ENCODE measurements around the gene PDGFC. TPM values are rescaled to one million over a fixed set of nuclear protein-coding genes. Genes with fewer than 3 reads are reported as not detected.

PDGFC gene
- total RNA-seq, 1 experiment from 2014 or later = 9.8 TPM

GRCh38 chr4:156830351-156830750 lies 141.2 kb downstream of the PDGFC start:
- no TSS peak for BruUV-seq (replicated peaks)
- no peaks in the 10 kb centered on the region; the same call in 1 of the 2 replicates for H4K20me1 ChIP-seq (ENCODE audit: insufficient read depth)
- CTCF ChIA-PET = no interaction called here
- H3K79me2 ChIP-seq (ENCODE audit: insufficient read depth, low read length) = no peaks in the 10 kb centered on the region
- RAD21 ChIA-PET (ENCODE audit: low non-redundant PET in 1 of 2, low total read pairs in 2 of 2, uncharacterized antibody in 2 of 2, unreplicated experiment in 2 of 2) = no interaction called here
- TF ChIP-seq CEBPB (IDR thresholded peaks at IDR 0.05; ENCODE audit: low read depth) = no peak
- TF ChIP-seq CTCF (IDR thresholded peaks at IDR 0.05 in 2 of 3, conservative IDR thresholded peaks at IDR 0.05 in 1 of 3; ENCODE audit: borderline replicate concordance in 1 of 3, insufficient read depth in 1 of 3, low read depth in 2 of 3, low read length in 2 of 3) = no peak
- no peak for TF ChIP-seq JUND (IDR thresholded peaks at IDR 0.05)
- no peak for TF ChIP-seq YY1 (IDR thresholded peaks at IDR 0.05; ENCODE audit: extremely low read depth, insufficient replicate concordance, low read depth, low read length)
- TF ChIP-seq POLR2A (IDR thresholded peaks at IDR 0.05; ENCODE audit: borderline replicate concordance, extremely low read depth, insufficient read depth, insufficient read length) = no peak
- TF ChIP-seq REST (IDR thresholded peaks at IDR 0.05; ENCODE audit: low read depth) = no peak
- no peak for TF ChIP-seq SP1 (IDR thresholded peaks at IDR 0.05; ENCODE audit: low read depth)
- no peak for TF ChIP-seq MAX (IDR thresholded peaks at IDR 0.05)
- TF ChIP-seq ZFX (IDR thresholded peaks at IDR 0.05) = no peak
- no peak for TF ChIP-seq ELF1 (IDR thresholded peaks at IDR 0.05; ENCODE audit: borderline replicate concordance, low read depth)
- H3K27me3 ChIP-seq (ENCODE audit: insufficient read depth, low read length) = no peaks in the 10 kb centered on the region
- no peak overlapping the region for H3K9ac ChIP-seq (ENCODE audit: low read length)
- DNase-seq (ENCODE audit: low read depth, low spot score) (no peak), ATAC-seq (no peak)
- no peaks in the 10 kb centered on the region for H3K9me3 ChIP-seq (ENCODE audit: control insufficient read depth in 1 of 2, insufficient read depth in 1 of 2, low read depth in 1 of 2, low read length in 2 of 2)
- H3K36me3 ChIP-seq (ENCODE audit: control insufficient read depth in 1 of 2, insufficient read depth in 2 of 2, low read length in 2 of 2) = no peaks in the 10 kb centered on the region
- no peak overlapping the region for H2AFZ ChIP-seq (ENCODE audit: low read depth, low read length, poor library complexity, severe bottlenecking)
- no peaks in the 10 kb centered on the region for H3K4me1 ChIP-seq (ENCODE audit: control insufficient read depth in 1 of 2, insufficient read depth in 2 of 2, low read length in 2 of 2)
- H3K4me3 ChIP-seq (replicated peaks in 1 of 2; ENCODE audit: low read depth in 1 of 2, low read length in 2 of 2) = no peak overlapping the region
- H3K4me2 ChIP-seq (ENCODE audit: low read length) = no peak overlapping the region
- no peak overlapping the region for H3K27ac ChIP-seq (ENCODE audit: low read depth, low read length)
- intact Hi-C loops (cut with micrococcal nuclease) = no loop called here
- no peaks in the 10 kb centered on the region for H3K9me2 ChIP-seq (ENCODE audit: insufficient read depth)
- POLR2A ChIA-PET = no interaction called here
